ENCODE measurements around the gene CLTC.
"Not testable (repeated sequence)": the region's sequence is repeated elsewhere in the genome, so short reads cannot be mapped to it uniquely, and the experiment has no call there.

The CLTC gene

DNA sequence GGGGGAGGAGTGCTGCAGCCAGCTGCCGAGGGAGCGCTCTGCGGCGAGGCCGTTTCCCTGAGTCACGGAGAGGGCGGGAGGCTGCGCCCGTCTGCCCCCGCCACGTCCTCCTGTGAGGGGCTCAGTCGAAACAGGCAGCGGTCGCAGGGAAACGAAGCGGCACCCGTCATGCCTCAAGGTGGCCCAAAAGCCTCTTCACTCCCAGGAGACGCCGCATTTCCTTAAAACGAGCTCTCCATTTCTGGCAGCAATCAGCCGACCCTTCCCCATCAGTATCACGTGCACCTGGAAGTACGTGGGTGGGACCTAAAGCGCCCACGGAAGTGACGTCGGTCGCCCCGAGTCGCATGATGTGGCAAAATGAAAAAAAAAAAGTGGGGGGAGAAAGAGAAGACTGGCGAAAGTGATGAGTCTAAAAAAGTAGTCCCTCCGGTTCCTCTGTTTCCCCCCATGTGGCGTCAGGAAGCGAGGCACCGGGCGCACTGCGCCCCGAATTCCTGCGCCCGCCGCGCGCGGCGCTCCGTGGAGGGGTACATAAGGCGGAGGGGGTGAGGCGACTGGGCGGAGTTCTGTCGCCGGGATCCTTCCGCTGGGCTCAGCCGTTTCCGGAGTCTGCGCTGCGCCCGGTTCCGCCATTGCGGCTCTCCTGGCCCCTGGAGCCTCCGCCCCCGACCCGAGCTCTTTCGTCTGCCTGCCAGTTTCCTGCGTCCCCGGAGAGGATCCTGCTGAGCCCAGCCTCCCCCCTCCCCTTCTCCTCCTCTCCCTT is at the start of gene CLTC:
TSS of gene CLTC (plus strand) at position 598 of the 766 bp plus-strand sequence. CDS start 237 bp downstream, outside the sequence.
- FAIRE-seq: peak; percentile 46

DNA sequence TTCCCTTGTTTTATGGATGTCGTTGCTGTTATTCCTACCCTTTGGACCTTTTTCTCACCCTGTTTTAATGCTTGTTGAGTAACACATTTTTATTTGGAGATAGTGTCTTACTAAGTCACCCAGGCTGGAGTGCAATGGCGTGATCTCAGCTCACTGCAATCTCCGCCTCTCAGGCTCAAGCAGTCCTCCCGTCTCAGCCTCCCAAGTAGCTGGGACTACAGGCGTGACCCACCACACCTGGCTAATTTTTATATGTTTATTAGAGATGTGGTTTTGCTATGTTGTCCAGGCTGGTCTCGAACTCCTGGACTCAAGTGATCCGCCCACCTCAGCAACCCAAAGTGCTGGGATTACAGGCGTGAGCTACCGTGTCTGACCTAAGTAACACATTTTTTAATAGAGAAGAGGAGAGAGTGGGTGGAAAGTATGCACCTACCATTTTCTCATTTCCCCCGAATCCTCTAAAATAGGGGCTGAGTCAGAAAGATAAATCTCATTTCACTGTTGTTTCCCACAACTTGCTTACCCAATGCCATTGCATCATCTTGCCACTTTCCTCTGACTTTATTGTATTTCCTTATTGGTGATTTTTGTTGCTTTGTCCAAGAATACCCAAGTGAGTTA is 47.3 kb upstream of the CLTC start:
- no peak for FAIRE-seq

- FAIRE-seq: not testable (repeated sequence)
Observed at GRCh38 chr17:59584168-59584567, 35.5 kb upstream of the CLTC start.

DNA sequence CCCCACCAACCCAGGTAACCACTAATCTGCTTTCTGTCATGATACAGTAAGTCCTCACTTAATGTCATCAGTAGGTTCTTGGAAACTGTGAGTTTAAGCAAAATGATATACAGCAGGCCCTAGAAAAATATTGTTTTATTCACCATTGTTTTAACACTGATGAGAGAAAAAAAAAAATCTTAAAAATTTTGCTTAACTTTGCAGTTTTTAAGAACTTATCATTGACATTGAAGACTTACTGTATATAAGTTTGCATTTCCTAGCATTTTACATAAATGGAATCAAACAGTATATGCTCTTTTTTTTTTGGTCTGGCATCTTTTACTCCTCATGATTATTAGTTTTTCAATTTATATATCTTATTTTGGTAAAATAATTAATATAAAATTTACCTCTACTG is 19.5 kb upstream of the CLTC start:
- FAIRE-seq: no peak

DNA sequence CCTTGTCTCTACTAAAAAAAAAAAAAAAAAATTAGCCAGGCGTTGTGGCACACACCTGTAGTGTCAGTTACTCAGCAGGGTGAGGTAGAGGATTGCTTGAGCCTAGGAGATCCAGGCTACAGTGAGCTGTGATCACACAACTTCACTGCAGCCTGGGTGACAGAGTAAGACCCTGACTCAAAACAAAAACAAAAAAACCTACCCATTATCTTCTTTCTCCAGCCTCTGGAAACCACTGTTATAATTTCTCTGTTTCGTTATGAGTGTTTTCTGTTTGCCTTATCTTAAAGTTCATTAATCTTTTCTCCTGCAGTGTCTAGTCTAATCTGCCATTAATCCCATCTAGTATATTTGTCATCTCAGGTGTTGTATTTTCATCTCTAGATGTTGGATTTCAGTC is 18.6 kb upstream of the CLTC start:
- FAIRE-seq: no peak

DNA sequence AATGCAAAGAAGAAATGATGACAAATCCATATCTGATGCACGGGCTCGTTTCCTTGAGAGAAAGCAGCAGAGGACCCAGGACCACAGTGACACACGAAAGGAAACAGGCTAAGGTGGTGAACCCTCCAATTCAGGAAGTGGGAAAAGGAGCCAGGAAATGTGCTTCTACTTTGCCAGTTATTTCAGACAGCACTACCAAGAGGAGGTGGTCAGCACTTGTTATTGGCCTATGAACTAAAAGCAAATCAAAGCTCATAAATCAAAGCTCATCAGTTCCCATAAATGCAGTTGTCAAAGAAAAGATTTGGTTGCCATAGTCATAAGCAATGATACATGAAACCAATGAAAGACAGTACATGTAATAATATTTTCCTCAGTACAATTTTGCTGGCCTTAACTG is 12.6 kb upstream of the CLTC start:
- FAIRE-seq: no peak

DNA sequence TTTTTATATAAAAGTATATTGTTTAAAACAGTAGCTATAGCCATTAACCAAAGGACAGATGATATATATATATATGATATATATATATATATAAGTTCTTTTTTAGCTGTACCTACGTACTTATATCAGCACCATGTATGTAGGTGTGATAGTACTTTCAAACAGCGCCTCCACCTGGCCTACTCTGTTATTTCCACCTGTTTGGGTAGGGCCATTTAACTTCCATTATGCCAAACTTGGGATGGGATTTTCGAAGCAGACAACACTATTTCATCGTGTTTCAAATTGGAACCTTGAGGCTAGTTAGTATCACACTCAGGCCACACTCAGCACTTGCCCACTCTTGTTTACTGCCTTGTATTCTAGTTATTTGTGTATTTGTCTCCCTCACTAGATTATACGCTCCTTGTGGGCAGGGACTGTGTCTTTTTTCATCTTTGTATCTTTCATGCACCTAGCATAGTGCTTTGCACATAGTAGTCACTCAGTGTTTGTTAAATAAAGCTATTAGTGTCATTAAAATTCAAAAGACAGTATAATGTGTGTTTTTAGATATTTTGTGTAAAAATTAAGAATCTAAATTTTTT is 11.8 kb upstream of the CLTC start:
- FAIRE-seq: no peak

DNA sequence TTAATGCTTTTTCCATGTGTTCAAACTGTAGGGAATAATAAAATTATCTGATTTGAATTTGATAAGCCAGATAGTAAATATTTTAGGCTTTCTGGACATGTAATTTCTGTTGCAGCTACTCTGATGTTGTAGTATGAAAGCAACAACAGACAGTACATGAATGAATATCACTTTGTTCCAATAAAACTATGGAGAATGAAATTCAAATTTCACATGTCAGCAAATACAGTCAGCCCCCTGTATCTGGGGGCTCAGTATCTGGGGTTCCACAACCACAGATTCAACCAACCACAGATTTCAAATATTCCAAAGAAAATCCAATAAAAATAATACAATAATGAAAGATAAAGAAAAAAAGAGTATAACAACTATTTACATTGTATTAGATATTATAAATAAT is 8.2 kb upstream of the CLTC start:
- FAIRE-seq: no peak

GRCh38 chr17:59616253-59616920 is 3.3 kb upstream of the CLTC start:
- FAIRE-seq: no peak

- FAIRE-seq: no peak
Observed at GRCh38 chr17:59617156-59617732, 2.5 kb upstream of the CLTC start.

- FAIRE-seq: no peak
Observed at GRCh38 chr17:59619035-59619297, 729 bp upstream of the CLTC start.

DNA sequence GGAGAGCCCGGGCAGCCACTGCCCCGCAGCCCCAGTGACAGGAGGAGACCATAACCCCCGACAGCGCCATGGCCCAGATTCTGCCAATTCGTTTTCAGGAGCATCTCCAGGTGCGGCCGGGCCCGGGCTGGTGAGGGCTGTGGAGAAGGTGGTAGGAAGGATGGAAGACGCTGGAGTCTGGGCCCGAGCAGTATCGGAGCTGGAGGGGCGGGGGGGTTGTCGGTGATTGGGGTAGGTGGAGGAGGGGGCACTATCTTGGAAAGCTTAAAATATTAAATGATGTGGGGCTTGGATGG is 317 bp downstream of the CLTC start:
- no peak for FAIRE-seq

GRCh38 chr17:59620518-59621259 is 994 bp downstream of the CLTC start:
- no peak for FAIRE-seq

GRCh38 chr17:59621771-59622170 is 2.1 kb downstream of the CLTC start:
- FAIRE-seq: no peak

DNA sequence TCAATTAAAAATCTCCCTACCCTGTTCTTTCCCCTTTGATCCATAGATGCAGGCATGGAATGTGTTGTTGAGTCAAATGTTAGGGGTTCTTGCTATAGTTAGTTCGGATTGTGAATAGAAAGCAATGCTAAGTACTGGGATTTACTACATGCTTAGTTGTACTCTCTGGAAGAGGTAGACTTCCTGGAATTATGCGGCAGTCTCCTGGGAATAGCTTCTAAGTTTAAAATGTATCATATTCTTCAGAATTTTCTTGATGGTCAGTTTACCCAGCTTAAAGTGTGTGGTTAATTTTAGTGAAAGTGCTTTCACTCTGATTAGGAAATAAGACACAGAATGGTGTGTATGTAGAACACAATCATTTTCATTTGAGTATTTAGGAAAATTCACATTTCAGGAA is 3.5 kb downstream of the CLTC start:
- no peak for FAIRE-seq

DNA sequence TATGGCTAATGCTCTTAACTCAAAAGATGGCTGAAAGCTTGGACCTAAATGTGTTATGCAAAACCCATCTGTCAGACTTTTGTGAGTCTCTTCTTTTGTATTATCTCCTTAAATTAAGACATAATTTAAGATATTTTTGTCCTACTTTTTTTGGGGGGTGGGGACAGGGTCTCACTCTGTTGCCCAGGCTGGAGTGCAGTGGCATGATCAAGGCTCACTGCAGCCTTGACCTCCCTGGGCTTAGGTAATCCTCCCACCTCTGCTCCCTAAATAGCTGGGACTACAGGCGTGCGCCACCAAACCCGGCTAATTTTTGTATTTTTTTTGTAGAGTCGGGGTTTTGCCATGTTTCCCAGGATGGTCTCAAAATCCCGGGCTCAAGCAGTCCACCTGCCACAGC is 7.1 kb downstream of the CLTC start:
- no peak for FAIRE-seq

- FAIRE-seq: no peak
Observed at GRCh38 chr17:59627274-59627673, 7.6 kb downstream of the CLTC start.

GRCh38 chr17:59627770-59628171 is 8.1 kb downstream of the CLTC start:
- FAIRE-seq: no peak

DNA sequence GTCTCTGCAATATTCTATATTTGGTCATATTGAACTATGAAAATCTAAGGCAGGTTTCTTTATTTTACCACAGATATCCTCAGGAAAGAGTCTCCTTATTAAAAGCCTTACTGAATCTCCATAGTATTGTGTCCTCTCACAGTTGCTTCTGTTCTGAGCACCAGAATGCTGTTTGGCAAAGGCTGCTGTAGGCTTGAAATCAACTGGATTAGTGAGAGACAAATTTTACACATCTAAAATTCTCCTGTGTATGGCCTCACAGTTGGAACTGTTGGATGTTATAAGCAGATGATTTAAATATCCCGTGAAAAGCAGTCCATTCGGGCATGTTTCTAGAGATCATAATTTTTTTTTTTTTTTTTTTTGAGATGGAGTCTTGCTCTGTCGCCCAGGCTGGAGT is 9.5 kb downstream of the CLTC start:
- no peak for FAIRE-seq

GRCh38 chr17:59631276-59631675 is 11.6 kb downstream of the CLTC start:
- no peak for FAIRE-seq

DNA sequence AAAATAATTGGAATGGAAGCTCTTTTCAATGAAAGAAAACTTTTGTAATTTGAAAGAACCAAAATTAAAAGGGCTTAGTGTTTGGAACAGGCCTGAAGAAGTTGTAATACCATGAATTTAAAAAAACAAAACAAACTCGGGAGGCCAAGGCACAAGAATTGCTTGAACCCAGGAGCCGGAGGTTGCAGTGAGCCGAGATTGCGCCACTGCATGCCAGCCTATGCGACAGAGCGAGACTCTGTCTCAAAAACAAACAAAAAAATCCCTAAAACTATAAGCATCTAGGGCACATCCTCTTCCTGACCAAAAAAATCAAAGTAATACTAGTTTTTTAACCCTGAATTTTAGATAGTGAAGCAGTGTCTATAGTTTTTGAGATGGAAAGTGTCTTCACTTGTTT is 12.7 kb downstream of the CLTC start:
- no peak for FAIRE-seq

- FAIRE-seq: no peak
Observed at GRCh38 chr17:59633658-59634359, 14.1 kb downstream of the CLTC start.
